GM12892 (cell line): ENCODE measurements around the gene SKOR1.

Experiments
- POLR2A ChIP-seq: IDR thresholded peaks from 2 replicates; pipeline ENCODE4 v1.6.1; 2011; ENCODE audit warnings: low read depth, low read length, control low read depth
- POLR2AphosphoS5 ChIP-seq: IDR thresholded peaks from 2 replicates; pipeline ENCODE4 v1.6.1; 2011; ENCODE audit warnings: low read depth, low read length, control low read depth

DNA sequence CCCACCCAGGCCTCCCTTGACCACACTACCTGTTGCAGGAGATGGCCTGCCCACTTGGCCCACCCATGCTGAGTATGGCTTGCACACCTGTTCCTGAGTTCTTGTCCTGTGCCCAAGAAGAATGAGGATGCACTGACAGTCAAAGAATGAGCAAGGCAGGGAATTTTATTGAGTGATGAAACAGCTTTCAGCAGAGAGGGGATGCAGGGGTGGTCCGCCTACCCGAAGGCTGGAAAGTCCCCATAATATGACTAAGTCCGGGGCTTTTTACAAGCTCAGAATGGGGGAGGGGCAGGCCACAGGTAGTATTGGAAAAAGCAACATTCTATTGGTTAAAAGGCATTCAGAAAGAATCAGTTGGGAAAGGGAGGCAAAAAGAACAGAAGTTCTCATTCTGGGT lies 44.4 kb downstream of the SKOR1 start:
- TF ChIP-seq POLR2A (no peak), POLR2AphosphoS5 (no peak)
